Nephron (organoid): ENCODE data around the gene CDHR1.

ENCODE experiments used
- H3K27ac Mint-ChIP-seq, 3 experiments: 2 replicates each; pipeline ENCODE4 v1.8.0; 2020; ENCODE audit warnings: mixed read lengths in 3 of 3, mild to moderate bottlenecking in 2 of 3, moderate library complexity in 1 of 3
- H3K27me3 Mint-ChIP-seq: 2 replicates; pipeline ENCODE4 v1.8.0; 2021; ENCODE audit warnings: low read depth, mild to moderate bottlenecking, moderate library complexity, mixed read lengths
- H3K36me3 Mint-ChIP-seq: 2 replicates; pipeline ENCODE4 v1.8.0; 2020; ENCODE audit warnings: low read depth, mixed read lengths
- H3K4me1 Mint-ChIP-seq: 2 replicates; pipeline ENCODE4 v1.8.0; 2020; ENCODE audit warnings: mixed read lengths
- H3K4me3 Mint-ChIP-seq, 3 experiments: 2 replicates each; pipeline ENCODE4 v1.8.0; 2020; ENCODE audit warnings: mild to moderate bottlenecking in 3 of 3, mixed read lengths in 3 of 3, moderate library complexity in 2 of 3
- H3K9me3 Mint-ChIP-seq: 2 replicates; pipeline ENCODE4 v1.8.0; 2020; ENCODE audit warnings: mixed read lengths
- TF ChIP-seq, protein P1 (sequence below), 3 experiments: fragments of 200-600 bp; sonication (generic); IDR thresholded peaks; one replicate each; pipeline ENCODE4 v1.5.0; 2021; ENCODE audit warnings: antibody characterized with exemption in 3 of 3; ENCODE audit not compliant: unreplicated experiment in 3 of 3

Gene CDHR1

DNA sequence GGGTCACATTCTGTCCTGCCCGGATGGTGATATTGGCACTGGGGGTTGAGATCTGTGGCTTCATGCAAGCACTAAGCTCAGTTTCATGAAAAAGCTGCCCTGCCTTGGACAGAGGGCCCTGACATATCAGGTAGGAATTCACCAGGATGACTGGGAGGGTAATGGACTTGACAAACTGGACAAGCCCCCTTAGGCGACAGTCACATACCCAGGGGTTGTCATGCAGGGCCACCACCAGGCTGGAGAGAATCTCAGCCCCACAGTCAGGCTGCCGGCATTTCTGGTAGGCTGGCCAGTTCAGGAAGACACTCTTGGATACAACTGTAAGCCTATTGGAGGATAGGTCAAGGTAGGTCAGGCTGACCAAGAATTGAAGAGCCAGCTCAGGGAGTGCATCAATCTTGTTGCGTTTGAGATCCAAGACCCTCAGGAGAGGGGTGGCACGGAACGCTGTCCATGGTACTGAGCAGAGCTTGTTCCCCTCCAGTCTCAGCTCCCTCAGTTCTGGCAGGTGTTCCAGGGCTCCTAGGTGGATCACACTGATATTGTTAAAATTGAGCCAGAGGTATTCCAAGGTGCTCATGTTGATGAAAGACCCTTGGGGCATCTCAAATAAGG is 30.2 kb downstream of the CDHR1 start:
- H3K9me3 Mint-ChIP-seq: no peaks in the 10 kb centered on the region
- no peaks in the 10 kb centered on the region for H3K36me3 Mint-ChIP-seq
- H3K4me3 Mint-ChIP-seq: no peak overlapping the region
- peaks cover 18% of the 10 kb centered on the region for H3K27me3 Mint-ChIP-seq
- no peak overlapping the region for H3K27ac Mint-ChIP-seq
- no peaks in the 10 kb centered on the region for H3K4me1 Mint-ChIP-seq
- TF ChIP-seq, protein P1, sequence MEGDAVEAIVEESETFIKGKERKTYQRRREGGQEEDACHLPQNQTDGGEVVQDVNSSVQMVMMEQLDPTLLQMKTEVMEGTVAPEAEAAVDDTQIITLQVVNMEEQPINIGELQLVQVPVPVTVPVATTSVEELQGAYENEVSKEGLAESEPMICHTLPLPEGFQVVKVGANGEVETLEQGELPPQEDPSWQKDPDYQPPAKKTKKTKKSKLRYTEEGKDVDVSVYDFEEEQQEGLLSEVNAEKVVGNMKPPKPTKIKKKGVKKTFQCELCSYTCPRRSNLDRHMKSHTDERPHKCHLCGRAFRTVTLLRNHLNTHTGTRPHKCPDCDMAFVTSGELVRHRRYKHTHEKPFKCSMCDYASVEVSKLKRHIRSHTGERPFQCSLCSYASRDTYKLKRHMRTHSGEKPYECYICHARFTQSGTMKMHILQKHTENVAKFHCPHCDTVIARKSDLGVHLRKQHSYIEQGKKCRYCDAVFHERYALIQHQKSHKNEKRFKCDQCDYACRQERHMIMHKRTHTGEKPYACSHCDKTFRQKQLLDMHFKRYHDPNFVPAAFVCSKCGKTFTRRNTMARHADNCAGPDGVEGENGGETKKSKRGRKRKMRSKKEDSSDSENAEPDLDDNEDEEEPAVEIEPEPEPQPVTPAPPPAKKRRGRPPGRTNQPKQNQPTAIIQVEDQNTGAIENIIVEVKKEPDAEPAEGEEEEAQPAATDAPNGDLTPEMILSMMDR (IDR thresholded peaks at IDR 0.05; ENCODE audit: unreplicated experiment in 3 of 3): no peak

DNA sequence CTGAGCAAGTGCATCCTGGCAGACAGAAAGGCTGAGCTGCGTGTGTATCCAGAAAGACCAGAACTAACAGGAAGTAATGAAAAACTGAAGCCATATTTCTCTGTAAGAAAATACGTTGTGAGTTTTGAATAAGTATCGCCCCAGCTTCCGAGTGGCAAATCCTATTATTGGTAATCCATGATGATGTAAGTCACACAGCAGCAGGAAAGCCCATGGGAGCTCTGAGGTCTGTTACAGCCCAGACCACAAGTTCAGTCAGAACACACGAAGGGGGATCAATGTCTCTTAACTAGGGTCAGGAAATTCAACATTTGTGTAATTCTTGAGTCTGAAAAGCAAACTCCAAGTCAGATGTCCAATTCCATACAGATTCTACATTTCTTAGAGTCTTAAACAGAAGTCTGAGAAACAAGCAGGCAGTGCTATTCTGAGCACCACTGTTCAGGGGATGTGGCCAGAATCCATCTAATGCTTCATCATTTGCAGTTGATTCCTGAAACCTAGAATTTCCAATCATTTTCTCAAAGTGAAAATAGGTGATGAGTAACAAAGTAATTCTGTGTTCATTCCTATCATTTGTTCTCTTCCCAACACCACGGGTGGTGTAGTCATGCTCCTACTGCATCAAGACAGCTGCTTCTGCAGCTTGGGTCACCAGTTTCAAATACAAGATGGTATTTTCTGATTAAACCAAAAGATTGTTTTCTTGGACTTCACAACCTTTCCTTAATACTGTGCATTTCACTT is 31.3 kb downstream of the CDHR1 start, which contains the start of gene LRIT2:
Gene LRIT2, minus strand, starts transcription at position 118 of the 747 bp plus-strand sequence. Its CDS starts 24 bp downstream, at position 94.
- TF ChIP-seq, protein P1 (IDR thresholded peaks at IDR 0.05; ENCODE audit: unreplicated experiment in 3 of 3): no peak
- no peak within 1 kb of the TSS for H3K4me3 Mint-ChIP-seq
- no peaks in the 10 kb centered on the region for H3K36me3 Mint-ChIP-seq
- no peak within 1 kb of the TSS for H3K27ac Mint-ChIP-seq
- H3K4me1 Mint-ChIP-seq: no peaks in the 10 kb centered on the region
- no peaks in the 10 kb centered on the region for H3K9me3 Mint-ChIP-seq
- H3K27me3 Mint-ChIP-seq: peaks cover 23% of the 10 kb centered on the region

DNA sequence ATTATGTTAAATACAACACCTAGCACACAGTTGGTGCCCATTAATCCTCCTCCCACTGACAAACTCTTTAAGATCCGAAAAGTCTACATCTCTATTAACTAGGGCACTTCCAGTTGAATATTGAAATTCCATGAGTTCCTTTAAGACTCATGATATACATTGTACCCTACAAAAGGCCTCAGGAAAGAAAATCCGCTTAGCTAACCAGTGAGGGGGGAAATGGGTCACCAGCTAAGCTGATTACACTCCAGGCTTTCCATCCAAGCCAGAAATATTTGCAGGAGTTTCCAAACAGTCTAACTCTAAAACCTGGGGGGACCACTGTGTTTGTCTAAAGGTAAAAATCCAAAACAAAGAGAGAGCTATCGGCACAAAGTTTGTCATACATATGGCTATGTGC is 32.3 kb downstream of the CDHR1 start:
- Mint-ChIP-seq H3K9me3 (no peaks in the 10 kb centered on the region), H3K27ac (no peak overlapping the region), H3K36me3 (no peaks in the 10 kb centered on the region), H3K27me3 (peaks cover 30% of the 10 kb centered on the region), H3K4me1 (no peaks in the 10 kb centered on the region), H3K4me3 (no peak overlapping the region)
- TF ChIP-seq, protein P1 (IDR thresholded peaks at IDR 0.05; ENCODE audit: unreplicated experiment in 3 of 3): no peak

DNA sequence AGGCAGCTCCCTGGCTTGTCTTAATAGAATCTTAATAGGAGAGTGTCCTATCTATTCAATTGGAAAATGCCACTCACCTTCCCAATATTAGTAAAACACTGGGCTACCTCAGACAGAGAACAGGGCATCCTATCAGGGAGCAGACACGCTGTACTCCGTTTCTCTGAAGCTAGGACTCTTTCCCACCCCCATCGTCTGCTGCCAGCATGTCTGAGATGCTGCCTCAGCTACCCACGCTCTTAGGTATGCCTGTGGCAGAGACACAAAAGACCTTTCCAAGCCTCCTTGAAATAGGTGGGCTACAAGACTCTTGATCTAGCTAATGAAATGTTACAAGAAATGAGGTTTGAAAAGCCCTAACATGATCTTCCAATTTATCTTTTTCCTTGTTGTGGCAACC is 33.5 kb downstream of the CDHR1 start:
- no peak overlapping the region for H3K4me3 Mint-ChIP-seq
- H3K27me3 Mint-ChIP-seq: peaks cover 25% of the 10 kb centered on the region
- H3K27ac Mint-ChIP-seq: no peak overlapping the region
- TF ChIP-seq, protein P1 (IDR thresholded peaks at IDR 0.05; ENCODE audit: unreplicated experiment in 3 of 3): no peak
- no peaks in the 10 kb centered on the region for H3K9me3 Mint-ChIP-seq
- H3K36me3 Mint-ChIP-seq: no peaks in the 10 kb centered on the region
- no peaks in the 10 kb centered on the region for H3K4me1 Mint-ChIP-seq

DNA sequence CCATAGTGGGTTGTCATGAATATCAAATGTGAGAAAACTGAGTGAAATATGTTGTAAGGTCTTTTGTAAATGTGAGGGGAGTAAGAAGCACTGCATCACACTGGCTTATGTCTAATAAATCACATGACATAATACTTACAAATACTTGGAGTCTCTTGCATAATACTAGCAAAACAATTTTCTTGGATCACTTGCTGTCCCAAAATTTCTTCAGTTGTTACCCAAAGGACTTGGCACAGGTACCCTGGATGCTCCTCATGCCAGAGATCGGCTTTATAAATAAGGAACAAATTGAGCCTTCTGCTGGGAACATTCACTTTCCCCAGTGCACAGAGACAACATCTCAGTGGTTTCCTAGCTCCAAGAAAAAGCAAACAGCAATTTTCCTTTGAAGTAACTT is 36.0 kb downstream of the CDHR1 start:
- TF ChIP-seq, protein P1 (IDR thresholded peaks at IDR 0.05; ENCODE audit: unreplicated experiment in 3 of 3): no peak

More for the DNA sequence above, 36.0 kb downstream of the CDHR1 start:
- H3K9me3 Mint-ChIP-seq: no peaks in the 10 kb centered on the region
- no peaks in the 10 kb centered on the region for H3K36me3 Mint-ChIP-seq
- H3K4me3 Mint-ChIP-seq: no peak overlapping the region
- no peaks in the 10 kb centered on the region for H3K4me1 Mint-ChIP-seq
- no peak overlapping the region for H3K27ac Mint-ChIP-seq
- H3K27me3 Mint-ChIP-seq: peaks cover 21% of the 10 kb centered on the region
